Midbrain (tissue), 1 donor: ENCODE data around the gene DCTN3.
"Not testable (repeated sequence)": the region's sequence is repeated elsewhere in the genome, so short reads cannot be mapped to it uniquely, and the experiment has no call there.

Source experiments
- DNase-seq: peaks from one replicate; lab custom pipeline; 2025; lab: John Stamatoyannopoulos, UW

The DCTN3 gene

DNA sequence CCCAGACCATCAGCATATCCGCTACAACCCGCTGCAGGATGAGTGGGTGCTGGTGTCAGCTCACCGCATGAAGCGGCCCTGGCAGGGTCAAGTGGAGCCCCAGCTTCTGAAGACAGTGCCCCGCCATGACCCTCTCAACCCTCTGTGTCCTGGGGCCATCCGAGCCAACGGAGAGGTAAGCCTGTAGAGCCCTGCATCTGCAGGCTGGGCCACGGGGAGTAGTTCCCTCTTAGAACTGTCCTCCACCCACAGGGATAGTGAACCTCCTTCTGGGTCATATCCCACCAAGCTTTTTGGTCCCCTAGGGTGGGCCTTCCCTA, 26.7 kb upstream of the DCTN3 start:
- DNase-seq = no peak

DNA sequence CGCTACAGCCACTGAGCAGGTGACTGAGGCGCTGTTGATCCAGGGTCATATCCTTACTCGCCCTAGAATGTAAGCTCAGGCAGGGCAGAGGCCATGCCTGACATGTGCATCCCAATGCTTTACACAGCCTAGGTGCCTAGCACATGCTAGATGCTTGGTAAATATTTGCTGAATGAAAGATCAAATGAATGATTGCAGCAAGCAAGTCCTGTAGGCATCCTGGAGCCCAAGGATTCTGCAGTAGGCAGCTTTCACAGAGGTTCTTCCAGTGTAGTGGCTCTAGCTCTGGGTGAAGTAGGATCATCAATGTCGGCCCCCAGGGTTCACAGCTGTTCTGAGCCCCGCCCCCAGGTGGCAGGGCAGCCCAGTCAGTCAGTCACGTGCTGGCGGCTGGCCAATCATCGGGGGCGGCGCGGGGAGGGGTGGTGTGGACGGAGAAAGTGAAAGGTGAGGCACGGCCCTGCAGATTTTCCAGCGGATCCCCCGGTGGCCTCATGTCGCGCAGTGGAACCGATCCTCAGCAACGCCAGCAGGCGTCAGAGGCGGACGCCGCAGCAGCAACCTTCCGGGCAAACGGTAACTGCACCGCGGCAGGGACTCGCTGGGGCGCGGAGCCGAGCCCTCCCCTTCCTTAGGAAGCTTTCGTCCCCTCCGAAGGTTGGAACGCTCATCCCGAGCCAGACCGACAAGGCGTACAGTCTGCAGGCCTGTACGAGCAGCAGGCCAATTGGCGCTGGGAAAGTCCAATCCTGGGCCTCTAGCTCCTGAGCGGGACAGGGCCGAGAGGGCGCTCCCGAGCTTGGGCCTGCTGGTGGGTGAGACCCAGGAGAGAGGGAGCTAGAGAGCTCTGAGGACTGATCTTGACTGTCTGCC, 26.2 kb upstream of the DCTN3 start, which contains the start of gene GALT:
TSS of gene GALT (plus strand) at position 465 of the 873 bp plus-strand sequence. CDS start at position 495, 30 bp downstream.
- peak; percentile 89 for DNase-seq

DNA sequence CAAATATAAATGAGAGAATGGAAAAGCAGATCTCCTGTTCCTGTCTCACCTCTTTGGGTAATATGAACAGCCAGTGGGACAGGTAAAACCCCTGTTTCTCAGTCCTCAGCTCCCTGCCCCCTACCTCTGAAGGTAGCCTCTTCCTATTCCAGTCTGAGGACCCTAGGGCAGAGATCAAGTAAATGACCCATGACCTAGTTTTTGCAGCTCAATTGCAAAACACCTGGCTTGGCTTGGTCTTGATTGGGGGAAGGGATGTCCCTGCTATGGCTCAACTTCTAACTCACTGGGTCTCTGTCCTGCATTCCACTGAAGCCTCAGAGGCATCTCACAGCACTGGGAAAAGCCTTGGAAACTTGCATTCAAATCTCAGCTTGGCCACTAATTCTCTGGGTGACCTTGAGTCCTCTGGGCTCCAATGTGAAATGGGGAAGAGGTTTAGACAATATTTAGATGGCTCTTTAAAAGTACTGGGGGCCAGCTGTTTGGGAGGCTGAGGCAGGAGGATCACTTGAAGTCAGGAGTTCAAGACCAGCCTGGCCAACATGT, 24.5 kb upstream of the DCTN3 start:
- DNase-seq = no peak

DNA sequence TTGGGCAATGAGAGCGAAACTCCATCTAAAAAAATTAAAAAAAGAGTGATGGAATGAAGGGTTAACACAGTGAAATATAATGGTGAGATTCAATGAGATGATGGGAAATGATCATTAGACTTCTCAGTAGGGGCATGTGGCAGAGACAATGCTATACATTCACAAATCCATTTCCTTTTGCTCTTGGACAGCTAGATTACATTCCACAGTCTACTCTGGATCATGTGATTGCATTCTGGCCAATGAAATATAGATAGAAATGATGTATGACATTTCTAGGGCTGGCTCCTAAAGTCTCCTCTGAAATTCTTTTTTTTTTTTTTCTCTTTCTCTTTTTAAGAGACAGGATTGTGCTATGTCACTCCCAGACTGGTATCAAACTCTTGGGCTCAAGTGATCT, 22.4 kb upstream of the DCTN3 start:
- no peak for DNase-seq

DNA sequence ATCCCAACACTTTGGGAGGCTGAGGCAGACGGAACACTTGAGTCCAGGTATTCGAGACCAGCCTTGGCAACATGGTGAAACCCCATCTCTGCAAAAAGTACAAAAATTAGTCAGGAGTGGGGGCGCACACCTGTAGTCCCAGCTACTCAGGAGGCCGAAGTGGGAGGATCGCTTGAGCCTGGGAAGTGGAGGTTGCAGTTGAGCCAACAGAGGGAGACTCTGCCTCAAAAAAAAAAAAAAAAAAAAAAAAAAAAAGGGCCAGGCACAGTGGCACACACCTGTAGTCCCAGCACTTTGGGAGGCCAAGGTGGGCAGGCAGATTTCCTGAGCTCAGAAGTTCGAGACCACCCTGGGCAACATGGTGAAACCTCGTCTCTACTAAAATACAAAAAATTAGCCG, 19.0 kb upstream of the DCTN3 start:
- DNase-seq = not testable (repeated sequence)

DNA sequence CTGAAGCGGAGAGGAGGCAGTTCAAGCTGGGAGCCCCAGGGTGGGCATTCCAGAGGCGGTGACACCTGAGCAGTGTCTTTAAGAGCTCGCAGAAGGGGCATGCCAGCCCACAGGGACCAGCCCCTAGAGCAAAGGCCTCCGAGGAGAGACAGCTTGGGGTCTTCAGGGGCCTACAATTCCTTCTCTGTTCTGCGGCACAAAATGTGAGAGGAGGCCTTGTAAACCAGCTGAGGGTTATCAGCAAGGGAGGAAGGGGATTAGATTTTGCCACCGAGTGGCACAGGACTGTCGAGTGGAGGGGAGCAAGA, 17.8 kb upstream of the DCTN3 start:
- no peak for DNase-seq

DNA sequence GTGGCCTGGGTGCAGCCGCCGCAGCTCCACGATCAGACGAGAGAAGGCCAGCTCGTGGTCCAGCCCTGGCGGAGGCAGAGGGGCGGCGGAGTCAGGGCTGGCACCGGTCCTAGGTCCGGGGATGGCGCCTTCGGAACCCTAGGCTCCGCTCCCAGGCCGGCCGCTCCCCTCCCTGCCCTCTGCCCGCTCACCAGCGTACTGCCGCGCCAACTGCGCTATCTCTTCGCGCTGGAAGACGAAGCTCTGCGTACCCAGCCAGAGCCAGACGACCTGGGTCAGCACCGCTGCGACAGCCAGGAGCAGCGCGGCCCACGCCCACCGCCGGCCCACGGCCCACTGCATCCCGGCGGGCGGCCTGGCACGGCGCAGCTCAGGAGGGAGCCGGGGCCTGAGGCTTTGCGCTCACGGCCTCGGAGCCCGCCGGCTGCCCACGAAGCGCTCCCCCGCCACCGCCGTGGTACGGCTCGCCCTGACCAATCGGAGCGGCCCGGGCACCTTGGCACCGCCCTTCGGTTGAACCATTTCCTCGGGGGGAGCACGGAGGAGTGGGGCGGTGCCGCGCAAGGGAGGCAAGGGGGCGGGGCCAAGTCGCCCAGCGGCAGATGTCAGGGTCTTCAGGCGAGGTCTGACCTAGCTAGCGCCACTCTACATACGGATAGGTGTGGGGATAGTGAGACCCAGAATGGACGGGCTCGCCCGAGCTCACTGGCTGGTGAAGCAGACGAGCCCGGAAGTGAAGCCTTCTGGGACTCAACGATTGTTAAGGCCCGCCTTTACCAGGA, 17.3 kb upstream of the DCTN3 start, which contains the start of gene SIGMAR1:
TSS of gene SIGMAR1 (minus strand) at position 432 of the 782 bp plus-strand sequence. CDS start at position 342, 90 bp downstream.
- peak; percentile 93 for DNase-seq

DNA sequence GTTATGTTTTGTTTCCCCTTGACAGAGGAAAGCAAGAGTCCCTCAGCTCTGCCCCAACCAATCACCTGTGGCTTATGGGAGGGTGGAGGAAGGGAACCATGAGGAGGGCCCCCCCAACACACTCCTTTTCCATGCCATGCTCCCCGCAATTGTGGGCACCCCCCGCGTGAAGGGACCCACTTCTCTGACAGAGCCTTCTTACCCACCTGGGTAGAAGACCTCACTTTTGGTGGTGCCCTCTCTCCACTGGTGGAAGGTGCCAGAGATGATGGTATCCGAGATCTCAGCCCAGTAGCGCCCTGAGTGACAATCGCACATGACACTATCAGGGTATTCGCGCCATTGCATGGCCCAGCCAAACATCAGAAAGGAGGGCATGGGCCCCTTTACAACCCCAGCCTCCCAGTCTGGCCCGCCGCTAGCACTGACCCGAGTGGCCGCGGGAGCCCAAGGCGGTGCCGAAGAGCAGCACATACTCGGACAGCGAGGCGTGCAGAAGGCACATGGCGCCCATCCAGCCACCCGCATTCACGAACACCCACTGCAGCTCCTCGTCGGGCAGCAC, 16.6 kb upstream of the DCTN3 start:
- no peak for DNase-seq

DNA sequence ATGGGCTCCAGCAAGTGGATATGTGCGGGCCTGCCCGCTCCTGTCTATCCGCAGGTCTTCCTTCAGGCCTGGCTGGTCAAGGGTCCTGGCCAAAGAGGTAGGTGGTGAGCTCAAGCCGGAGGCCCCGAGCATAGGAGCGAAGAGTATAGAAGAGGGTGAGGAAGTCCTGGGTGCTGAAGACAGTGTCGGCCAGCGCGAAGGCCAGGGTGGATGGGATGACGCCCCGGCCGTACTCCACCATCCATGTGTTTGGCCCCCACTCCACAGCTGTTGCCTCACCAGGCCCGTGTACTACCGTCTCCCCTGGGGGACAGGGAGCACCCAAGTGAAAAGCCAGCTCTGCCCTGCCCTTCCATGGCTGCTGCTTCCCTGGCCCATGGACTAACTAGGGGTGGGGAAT, 15.3 kb upstream of the DCTN3 start:
- no peak for DNase-seq

DNA sequence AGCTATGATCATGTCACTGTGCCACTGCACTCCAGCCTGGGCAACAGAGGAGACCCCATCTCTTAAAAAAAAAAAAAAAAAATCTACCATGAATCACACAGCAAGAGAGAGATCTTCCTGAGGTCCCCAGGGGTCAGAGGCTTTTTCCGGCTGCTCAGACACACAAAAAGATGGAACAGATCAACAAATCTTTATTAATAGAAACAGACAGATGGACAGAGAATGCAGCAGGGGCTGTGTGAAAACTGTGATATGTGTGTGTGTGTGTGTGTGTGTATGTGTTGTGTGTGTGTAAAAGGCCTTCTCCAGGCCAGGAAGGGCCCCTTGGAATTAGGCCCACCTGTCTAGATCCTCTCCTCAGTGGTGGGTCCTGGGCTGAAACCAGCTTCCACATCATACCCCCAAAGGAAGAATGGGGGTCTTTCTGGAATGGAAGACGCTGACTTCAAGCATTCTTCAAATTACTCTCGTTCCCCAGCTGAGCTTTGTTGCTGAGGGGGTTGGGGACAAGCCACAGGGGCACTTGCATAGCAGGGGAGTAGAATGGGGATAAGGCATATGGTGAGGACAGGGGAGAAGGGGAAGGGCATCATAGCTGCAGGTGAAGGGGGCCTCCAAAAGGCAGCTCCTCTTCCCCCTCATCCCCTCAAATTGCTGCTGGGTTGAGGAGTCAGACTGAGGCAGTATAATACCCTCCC, 14.4 kb upstream of the DCTN3 start:
- no peak for DNase-seq

DNA sequence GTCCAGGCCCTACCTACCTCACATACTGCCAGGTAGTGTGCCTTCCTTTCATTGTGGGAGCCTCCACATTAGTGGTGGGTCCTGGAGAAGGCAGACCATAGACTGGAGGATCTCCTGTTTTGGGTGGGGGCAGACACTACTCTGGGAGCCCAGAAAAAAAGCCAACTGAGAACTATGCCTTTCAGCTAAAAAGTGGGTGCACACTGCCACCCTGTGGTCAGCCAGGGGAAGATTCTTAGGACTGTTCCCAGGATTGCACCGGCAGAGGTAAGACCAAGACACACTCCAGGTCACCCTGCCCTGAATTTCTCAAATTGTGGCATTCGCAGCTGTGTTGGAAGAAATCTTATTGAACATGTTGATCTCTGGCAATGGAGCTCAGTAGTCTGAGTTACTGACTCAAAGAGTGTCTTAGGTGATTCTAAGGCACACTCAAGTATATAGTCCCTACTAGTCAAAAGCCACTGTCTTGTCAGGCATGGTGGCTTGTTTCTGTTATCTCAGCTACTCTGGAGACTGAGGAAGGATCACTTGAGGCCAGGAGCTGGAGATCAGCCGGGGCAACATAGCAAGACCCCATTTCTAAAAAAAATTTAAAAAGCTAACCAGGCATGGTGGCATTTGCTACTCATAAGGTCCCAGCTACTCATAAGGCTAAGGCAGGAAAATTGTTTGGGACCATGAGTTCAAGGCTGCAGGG, 13.7 kb upstream of the DCTN3 start:
- DNase-seq = peak; percentile 72

DNA sequence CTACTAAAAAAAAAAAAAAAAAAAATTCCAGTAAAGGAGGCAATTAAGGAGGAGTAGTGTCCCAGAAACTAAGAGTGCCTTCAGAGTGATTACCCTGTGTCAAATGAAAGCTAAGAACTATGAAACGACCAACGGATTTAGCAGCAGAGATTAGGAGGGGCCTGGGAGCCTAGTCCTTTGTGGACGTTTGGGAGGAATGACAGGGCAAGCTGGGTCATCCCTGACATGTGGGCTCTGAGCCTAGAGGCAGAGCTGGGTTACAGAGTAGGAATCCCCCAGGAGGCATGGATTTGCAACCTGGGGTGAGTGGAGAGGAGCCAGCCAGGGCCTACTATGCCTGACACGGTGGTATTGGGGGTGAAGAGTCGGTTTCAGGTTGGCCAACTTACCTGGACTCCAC, 12.9 kb upstream of the DCTN3 start:
- no peak for DNase-seq

DNA sequence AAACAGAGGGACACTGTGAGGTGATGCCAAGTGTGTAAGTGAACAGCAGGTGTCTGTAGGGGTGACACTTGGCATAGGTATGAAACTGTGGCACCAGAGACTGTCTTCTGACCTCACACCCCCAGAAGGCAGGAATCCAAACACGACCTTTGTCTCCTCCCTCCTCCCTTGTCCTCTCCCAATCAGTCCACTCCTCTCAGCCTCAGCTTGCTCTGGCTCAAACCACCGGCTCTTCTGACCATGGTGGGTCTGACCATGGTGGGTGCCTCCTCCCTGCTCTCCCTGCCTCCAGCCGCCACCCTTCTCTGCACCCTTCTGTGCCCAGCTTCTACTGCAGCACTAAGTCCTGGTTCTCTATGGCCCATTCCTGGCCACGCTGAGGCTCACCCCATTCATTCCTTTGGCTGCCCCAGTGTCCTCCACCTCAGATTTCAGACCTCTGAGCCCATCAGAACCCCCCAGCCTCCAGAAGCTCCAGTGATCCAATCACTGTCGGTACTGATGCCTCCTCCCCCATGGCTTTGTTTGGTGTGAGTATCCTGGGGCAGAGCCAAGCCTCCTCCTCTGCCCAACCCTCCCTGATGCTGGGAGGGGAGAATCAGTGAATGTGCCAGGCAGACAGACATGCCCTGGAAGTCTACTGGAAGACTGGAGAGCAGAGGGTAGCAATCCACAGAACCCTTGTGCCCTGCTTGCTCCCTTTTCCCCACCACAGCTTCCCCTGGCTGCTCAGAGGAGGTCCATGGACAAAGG, 10.3 kb upstream of the DCTN3 start:
- DNase-seq = no peak

DNA sequence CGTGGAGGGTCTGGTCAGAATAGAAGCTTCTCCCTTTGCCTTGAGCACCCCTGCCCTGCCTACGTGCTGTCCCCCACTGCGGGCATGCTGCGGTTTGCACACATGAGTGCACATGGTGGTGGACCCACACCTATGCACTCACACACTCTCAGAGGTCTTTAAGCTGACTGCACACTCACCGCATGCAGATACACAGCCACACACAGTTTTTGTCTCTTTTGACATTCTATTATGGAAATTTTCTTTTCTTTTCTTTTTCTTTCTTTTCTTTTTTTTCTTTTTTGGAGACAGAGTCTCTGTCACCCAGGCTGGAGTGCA, 9.2 kb upstream of the DCTN3 start:
- DNase-seq = no peak

DNA sequence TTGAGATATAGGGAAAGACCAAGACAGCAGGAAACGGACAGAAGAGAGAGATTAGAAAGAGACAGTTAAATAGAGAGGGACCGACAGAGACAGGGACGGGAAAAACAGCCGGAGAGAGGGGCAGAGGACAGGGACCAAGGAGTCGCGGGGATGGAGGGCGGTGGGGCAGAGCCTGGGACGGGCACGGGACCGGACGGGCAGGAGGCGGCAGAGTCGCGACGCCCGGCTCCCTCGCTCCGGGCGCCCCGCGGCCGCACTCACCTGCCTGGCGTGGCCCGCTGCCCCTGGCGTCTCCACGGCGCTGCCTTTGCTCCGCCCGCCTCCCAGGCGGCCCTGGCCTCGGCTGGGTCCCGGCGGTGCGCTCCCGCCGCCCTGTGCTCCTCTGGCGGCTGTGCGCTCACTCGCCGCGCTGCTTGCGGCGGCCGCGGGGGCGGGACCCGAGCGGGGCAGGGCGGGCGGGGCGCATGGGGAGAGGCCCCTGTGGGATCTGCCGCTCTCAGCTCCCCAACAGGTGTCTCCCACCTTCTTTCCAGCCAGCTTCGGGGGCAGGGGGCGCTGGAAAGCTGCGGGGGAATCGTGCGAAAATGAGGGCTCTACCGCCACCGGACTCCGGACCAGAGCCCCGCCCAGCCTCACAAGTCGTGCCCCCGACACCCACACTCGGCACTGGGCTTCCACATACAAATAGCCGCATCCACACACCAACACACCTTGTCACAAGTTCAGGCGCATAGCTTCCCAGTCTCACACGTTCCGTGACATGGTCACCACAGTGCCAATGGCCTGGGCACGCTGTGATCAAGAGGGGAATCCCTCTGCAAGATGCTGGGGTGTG, 8.6 kb upstream of the DCTN3 start, which contains the start of gene ARID3C:
TSS of gene ARID3C (minus strand) at position 411 of the 835 bp plus-strand sequence. CDS start 1,052 bp downstream, outside the sequence.
- DNase-seq = no peak

DNA sequence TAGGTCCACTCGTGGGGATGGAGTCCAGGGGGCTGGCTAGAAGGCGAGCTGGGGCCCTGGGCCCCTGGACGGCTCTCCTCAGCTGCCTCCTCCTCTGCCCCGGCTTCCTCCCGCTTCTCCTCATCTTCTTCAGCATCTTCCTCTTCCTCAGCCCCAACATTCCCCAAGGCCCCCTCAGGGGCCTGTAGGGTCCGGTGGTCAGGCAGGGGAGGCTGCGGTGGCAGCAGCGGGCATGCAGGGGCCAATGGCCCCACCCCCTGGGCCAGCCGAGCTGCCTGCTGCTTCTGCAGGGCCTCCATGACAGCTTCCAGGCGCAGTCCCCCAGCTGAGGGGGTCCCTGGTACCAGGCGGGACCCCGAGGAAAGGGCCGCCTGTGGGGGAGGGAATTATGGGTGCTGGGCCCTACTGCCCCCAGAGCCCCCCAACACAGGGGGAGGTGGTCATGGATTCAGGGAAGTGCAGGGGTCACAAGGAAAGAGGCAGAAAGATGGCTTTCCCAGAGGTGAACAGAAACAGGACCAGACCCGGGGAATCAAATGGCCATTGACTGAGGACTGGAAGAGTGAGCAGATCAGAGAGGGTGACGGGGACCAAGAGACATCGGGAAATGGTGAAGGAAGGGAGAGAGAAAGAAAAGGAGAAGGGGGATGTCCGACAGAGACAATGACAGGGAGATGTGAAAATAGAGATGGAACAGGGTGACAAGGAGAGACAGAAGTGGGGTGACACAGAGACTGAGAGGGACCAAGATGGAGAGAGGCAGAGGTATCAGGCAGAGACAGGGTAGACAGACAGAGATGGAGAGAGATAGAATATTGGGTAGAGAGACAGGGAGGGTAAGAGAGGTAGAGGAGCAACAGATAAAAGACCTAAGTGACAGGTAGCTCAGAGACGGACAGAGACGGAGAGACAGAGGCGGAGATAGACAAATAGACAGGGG, 7.7 kb upstream of the DCTN3 start:
- DNase-seq = no peak

DNA sequence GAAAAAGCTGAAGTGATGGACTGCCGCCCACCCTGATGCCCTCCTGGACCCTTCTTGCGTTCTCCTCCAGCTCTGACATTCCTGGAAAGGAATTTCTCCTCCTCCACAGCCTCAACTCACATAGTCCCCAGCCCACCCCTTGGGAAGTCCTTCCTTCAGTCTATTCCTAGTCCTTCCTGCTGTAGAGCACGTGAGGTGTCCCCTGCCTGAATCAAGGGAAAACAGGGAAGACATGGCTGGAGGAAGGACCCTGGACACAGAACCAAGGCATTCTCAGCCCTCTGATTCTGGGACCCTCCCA, 4.8 kb upstream of the DCTN3 start:
- DNase-seq = no peak

DNA sequence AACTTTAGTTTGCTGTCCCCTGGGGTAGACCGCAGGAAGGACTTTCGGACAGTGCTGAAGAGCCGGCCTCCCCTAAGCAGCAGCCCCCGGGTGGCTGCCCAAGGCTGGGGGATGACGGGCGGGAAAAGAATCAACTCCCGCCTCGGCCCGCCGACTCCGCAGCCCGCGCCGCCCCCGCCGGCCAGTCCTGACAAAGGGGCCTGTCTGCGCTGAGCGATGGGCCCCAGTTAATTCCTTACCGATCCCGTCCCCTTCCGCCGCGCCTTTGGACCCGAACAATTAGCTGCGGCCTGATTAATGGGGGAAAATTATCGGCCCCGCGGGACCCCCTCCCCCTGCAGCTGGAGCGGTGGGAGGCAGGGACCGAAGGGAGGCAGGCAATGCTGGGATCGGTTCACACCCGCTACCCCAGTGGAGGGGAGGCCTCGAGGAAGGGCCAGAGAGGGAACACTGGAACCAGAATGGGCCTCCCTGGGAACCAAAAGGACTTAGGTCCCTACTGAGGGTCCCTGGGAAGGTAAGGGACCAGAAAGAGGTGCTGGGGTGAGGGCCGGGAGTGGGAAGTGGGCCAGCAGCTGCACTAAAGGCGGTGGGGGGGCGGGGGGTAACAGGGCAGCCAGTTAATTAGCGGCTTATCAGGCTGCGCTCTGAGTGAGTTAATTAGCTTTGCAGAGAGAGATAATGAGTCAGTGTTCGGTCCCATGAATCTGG, 4.3 kb upstream of the DCTN3 start:
- DNase-seq = no peak
